ENCODE data around the gene LONRF2.

LONRF2 gene

DNA sequence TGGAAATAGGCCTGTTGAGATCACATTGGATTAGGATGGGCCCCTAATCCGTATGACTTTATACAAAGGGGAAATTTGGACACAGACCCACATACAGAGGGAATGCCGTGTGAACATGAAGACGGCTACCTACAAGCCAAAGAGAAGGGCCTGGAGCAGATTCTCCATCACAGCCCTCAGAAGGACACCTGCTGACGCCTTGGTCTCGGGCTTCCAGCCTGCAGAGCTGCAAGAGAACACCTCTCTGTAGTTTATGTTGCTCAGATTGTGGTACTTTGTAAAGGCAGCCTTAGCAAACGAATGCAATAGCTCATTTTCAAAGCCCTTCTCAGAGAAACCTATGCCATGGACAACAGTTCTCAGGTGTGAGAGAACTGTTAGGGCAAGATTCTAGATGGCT lies 86.1 kb downstream of the LONRF2 start:
- no peak for DNase-seq (ENCODE audit: low spot score)

- no peak for DNase-seq (ENCODE audit: low spot score)
Measured at GRCh38 chr2:100235581-100235980, 86.7 kb downstream of the LONRF2 start.

DNA sequence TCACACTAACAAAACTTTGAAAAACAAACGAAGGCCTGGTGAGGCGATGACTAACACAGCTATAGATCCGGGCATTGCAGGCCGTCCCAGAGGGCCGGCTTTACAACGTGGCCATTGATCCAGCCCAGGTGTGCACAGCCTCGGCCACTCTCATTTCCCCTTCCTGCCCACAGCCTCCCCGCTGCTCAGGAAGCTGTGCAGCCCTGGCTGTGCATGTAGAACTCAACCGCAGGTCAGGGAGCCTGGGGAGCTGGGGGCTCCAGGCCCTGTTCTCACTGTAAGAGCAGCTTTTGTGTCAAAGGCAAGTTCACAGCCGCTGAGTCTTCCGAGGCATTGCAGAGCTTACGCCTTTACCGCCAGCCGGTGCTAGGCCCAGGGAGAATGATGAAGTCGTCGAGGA lies 87.2 kb downstream of the LONRF2 start:
- no peak for DNase-seq (ENCODE audit: low spot score)

DNA sequence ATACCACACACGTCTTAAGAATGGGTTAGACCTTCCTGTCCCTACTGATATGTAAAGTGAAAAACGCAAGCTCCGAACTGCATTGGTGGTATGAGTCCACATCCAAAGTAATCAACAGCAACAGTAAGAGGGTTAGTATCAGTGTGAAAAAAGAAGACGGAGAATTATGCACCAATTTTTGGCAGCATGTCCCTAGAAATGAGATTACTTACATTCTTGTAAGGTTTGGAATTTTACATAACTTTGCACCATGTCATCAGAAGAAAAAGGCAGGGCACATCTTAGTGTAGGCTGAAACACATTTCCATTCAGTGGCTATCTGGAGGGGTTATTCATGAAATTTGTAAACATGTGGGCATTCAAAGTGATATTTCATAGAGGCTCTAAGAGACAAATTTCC lies 88.2 kb downstream of the LONRF2 start:
- DNase-seq (ENCODE audit: low spot score) = no peak

DNA sequence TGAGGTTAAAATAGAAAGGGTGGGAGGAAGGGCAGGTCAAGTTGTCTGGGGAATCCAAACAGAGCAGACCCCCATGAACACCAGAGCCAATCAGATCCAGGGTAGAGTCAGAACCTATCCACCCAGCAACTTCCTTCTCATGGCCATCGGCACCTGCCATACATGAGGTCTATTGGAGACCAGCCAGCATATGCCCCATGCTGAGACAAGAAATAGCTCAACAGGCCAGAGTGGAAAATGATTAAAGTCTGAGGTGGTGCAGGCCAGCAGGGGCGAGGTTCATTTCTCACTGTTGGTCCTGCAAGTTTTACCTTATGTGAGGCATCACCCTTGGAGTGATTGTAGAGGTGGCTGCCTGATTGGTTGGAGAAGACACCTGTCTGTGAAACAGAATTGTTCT lies 89.2 kb downstream of the LONRF2 start:
- no peak for DNase-seq (ENCODE audit: low spot score)

DNA sequence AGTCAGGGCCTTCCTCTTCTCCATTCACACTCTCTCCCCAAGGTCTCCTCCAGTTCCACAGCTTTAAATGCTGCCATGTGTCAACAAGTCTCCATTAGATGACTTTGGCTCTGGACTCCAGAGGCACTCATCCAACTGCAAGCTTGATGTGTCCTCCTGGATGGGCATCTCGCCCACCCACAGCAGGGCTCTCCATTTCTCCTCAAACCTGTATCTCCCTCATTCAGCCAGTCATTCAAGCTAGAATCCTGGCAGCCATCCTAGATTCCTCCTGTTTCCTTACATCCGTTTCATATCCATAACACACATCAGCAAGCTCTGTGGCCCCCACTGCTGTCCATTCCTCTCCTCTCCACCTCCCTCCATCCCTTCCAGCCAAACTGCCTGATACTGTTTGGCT lies 91.5 kb downstream of the LONRF2 start:
- no peak for DNase-seq (ENCODE audit: low spot score)

DNA sequence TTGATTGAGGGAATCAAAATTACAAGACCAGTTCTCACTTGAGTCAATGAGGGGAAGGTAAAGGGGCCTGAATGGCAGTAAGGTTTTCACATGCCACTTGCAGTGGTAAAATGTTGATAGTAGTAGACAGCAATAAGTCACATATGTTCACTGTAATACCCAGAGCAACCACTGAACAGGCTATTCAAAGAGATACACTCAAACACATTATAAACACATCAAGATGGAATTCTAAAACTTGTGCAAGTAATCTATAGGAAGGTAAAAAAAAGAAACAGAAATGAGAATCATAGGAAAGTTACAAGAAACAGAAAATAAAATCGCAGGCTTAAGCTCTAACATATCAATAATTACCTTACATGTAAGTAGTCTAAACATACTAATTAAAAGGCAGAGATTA lies 93.3 kb downstream of the LONRF2 start:
- DNase-seq (ENCODE audit: low spot score) = no peak

DNA sequence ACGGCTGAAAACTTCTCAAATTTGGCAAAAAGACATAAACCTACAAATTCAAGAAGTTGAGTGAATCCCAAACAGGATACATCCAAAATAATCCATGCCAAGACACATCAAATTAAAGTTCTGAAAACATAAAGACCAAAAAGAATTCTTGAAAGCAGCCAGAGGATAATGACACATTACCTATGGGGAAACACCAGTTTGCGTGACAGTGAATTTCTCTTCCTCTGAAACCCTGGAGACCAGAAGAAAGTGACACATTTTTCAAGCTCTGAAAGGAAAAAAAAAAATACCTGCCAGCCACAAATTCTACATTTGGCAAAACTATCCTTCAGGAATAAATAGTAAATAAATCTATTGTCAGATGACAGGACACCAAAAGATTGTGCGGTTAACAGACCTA lies 93.9 kb downstream of the LONRF2 start:
- DNase-seq (ENCODE audit: low spot score) = no peak

DNA sequence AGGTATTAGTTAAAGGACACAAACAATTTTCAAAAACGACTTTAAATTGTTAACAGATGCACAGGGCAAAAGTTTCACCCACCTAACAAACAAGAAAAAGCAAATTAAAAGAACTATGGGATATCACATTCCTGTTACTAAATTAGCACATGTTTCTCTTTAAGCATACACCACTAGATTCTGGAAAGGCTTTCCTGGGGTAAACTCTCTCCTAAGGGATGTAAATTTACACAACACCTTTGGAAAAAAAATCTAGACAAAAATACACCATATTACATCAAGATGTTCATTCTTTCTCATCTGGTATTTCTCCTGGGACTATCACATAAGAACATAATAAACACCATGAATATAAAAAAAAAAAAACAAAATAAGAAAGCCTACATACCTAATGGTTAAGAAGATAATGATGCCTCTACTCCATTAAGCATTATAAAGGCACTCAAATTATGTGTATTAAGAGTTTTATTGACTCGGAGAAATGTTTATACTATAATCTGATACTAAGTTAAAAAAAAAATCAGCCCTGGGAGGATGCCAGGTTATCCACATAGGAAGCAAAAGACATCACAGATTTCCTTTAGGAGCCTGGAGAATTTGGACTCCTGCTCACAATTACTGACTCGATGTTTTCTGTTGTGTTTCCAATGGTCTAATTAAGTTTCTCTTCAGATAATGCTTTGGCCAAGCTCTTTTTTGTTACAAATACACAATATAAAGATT lies 97.2 kb downstream of the LONRF2 start:
- no peak for DNase-seq (ENCODE audit: low spot score)

- DNase-seq (ENCODE audit: low spot score) = no peak
Measured at GRCh38 chr2:100223502-100223901, 98.8 kb downstream of the LONRF2 start.
